ENCODE measurements around the gene ZNF846. TPM values are rescaled to one million over a fixed set of nuclear protein-coding genes. Genes with fewer than 3 reads are reported as not detected.
A peak's percentile ranks its signal among the peaks of the same experiment; 100 is the strongest.

Gene ZNF846
- total RNA-seq, 1 experiment from 2014 or later: 3.9 TPM

DNA sequence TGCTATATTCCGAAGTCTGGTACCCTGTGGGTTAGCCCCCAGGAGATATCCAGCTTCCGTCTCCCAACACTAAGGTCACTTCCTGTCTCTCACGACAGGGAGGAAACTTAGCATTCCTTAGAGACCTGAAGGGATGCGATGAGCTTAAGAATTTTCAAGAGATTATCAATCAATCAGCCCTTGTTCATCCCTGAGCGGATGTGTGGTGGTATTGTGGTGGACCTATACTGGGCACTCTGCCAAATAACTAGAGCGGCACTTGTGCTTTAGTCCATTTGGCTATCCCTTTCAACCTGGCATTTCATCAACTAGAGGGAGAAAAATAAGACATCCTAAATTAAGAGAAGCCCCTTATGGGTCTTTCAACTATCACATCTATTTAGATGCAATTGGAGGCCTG lies 62.7 kb downstream of the ZNF846 start:
- H3K36me3 ChIP-seq (ENCODE audit: insufficient read depth, low read length, poor library complexity, severe bottlenecking): no peaks in the 10 kb centered on the region
- intact Hi-C loops (cut with micrococcal nuclease; ENCODE audit: unreplicated experiment): no loop called here
- no peaks in the 10 kb centered on the region for H3K27me3 ChIP-seq (replicated peaks; ENCODE audit: insufficient read depth, low read depth, low read length, poor library complexity)
- H3K4me3 ChIP-seq (ENCODE audit: low read depth, low read length, poor library complexity, severe bottlenecking): no peak overlapping the region
- peaks cover 7% of the 10 kb centered on the region for H3K9me3 ChIP-seq (ENCODE audit: low read depth, low read length, poor library complexity, severe bottlenecking)
- TF ChIP-seq CTCF (conservative IDR thresholded peaks at IDR 0.05; ENCODE audit: low read depth, low read length) (no peak), EZH2 (IDR thresholded peaks at IDR 0.05; ENCODE audit: borderline replicate concordance, low read depth, low read length, poor library complexity, severe bottlenecking) (no peak)
- peaks cover 4% of the 10 kb centered on the region for H3K4me1 ChIP-seq (ENCODE audit: insufficient read depth, low read length, poor library complexity, severe bottlenecking)
- no TSS peak for BruUV-seq (replicated peaks)
- CTCF ChIA-PET: no interaction called here
- no peak overlapping the region for H3K27ac ChIP-seq (ENCODE audit: low read depth, low read length, poor library complexity, severe bottlenecking)
- POLR2A ChIA-PET (ENCODE audit: low non-redundant PET): no interaction called here
- DNase-seq (ENCODE audit: low spot score): peak; percentile 19

GRCh38 chr19:9702186-9702585 lies 66.4 kb downstream of the ZNF846 start:
- Histone ChIP-seq H3K4me3 (ENCODE audit: low read depth, low read length, poor library complexity, severe bottlenecking) (no peak overlapping the region), H3K27ac (ENCODE audit: low read depth, low read length, poor library complexity, severe bottlenecking) (no peak overlapping the region), H3K4me1 (ENCODE audit: insufficient read depth, low read length, poor library complexity, severe bottlenecking) (no peaks in the 10 kb centered on the region), H3K9me3 (ENCODE audit: low read depth, low read length, poor library complexity, severe bottlenecking) (no peaks in the 10 kb centered on the region), H3K36me3 (ENCODE audit: insufficient read depth, low read length, poor library complexity, severe bottlenecking) (no peaks in the 10 kb centered on the region), H3K27me3 (replicated peaks; ENCODE audit: insufficient read depth, low read depth, low read length, poor library complexity) (no peaks in the 10 kb centered on the region)
- ChIA-PET POLR2A (ENCODE audit: low non-redundant PET) (no interaction called here), CTCF (no interaction called here)
- BruUV-seq (replicated peaks): no TSS peak
- TF ChIP-seq CTCF (conservative IDR thresholded peaks at IDR 0.05; ENCODE audit: low read depth, low read length): no peak
- TF ChIP-seq EZH2 (IDR thresholded peaks at IDR 0.05; ENCODE audit: borderline replicate concordance, low read depth, low read length, poor library complexity, severe bottlenecking): no peak
- DNase-seq (ENCODE audit: low spot score): no peak
- intact Hi-C loops (cut with micrococcal nuclease; ENCODE audit: unreplicated experiment): no loop called here

Other genes starting within 250 kb of the ZNF846 start
- 17.2 and 18.1 TPM in 2 replicates for gene ZNF426, start 230.1 kb downstream of the ZNF846 start, total RNA-seq (2021)
- 59.9 and 65.6 TPM in 2 replicates for gene ZNF121, start 184.2 kb downstream of the ZNF846 start, total RNA-seq (2021)
- gene ZNF561, start 147.5 kb downstream of the ZNF846 start, total RNA-seq (2021): 37.7 and 38.2 TPM in 2 replicates
- 35.9 and 42.3 TPM in 2 replicates for gene ZNF562, start 93.6 kb downstream of the ZNF846 start, total RNA-seq (2021)
- 21.7 and 26.4 TPM in 2 replicates for gene FBXL12, start 50.3 kb upstream of the ZNF846 start, total RNA-seq (2021)
- 327 and 383 TPM in 2 replicates for gene UBL5, start 59.2 kb upstream of the ZNF846 start, total RNA-seq (2021)
- 177 and 179 TPM in 2 replicates for gene PIN1, start 66.6 kb upstream of the ZNF846 start, total RNA-seq (2021)
- gene OLFM2, start 167.8 kb upstream of the ZNF846 start, total RNA-seq (2021): 106 and 115 TPM in 2 replicates
- gene COL5A3, start 241.8 kb upstream of the ZNF846 start, total RNA-seq (2021): 6.4 and 6.8 TPM in 2 replicates
- gene RDH8, start 244.7 kb upstream of the ZNF846 start, total RNA-seq (2021): not detected in 2 replicates

Measured in A673 (cell line).